Thyroid gland (tissue), 4 donors: Measurements from ENCODE around the gene TBXA2R.

Source experiments
- CTCF ChIP-seq, 6 experiments: fragments of 200-600 bp in 3 of 6; fragments of 450-650 bp in 3 of 6; sonication (generic) in 3 of 6; IDR thresholded peaks; one replicate each; pipeline ENCODE4 v1.5.1; 2016 to 2019; ENCODE audit warnings: antibody characterized with exemption in 6 of 6, mild to moderate bottlenecking in 2 of 6, inconsistent platforms in 1 of 6, moderate library complexity in 1 of 6
- POLR2A ChIP-seq, 2 donors: fragments of 450-650 bp; IDR thresholded peaks; one replicate each; pipeline ENCODE4 v1.6.1; 2017; ENCODE audit warnings: antibody characterized with exemption in 2 of 2, mild to moderate bottlenecking in 2 of 2, moderate library complexity in 1 of 2

GRCh38 chr19:3642987-3643673, 36.5 kb upstream of the TBXA2R start:
- TF ChIP-seq POLR2A (IDR thresholded peaks at IDR 0.05) = no peak
- TF ChIP-seq CTCF (IDR thresholded peaks at IDR 0.05) = no peak
